ENCODE measurements around the gene ZNF106. TPM values are rescaled to one million over a fixed set of nuclear protein-coding genes. Genes with fewer than 3 reads are reported as not detected.

The ZNF106 gene
- total RNA-seq = 97.1 and 98.2 TPM in 2 replicates

DNA sequence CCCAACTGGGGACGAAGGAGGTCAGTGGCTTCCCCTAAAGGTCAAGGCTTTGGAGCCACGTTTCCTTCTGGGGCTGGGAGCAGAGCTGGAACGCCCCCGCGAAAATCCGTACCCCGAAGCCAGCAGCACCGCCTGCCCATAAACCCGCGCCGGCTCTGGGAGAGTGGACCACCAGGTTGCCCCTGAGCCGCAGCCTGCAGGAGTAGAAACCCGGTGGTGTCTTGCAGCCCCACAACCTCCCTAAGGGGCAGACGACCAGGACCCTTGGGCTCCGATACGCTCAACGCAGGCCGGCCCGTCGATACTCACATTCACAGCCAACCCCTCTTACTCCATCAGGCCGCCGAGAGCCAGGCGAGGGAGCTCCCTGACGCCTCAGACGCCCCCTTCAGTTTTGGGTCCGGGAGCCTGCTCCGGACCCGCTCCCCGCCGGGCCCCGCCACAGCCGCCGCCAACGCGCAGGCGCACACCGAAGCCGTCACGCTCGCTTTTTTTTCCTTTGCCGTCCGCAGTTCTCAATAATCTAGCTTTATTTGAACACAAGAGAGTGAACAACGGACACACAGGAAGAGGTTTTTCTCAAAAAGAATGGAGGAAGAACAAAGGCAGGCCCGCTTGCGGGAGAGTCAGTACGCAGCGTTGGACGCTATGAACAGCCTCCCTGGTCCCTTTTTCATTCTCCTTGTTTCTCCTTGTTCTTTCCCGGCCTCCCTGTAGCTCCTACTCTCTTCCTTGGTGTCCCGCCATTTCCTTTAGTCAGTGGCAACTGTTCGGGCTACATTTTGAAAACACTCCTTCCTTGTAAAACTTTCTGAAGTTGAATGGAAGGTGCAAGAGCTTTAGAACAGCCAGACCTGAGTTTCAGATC is at the start of gene ZNF106:
Gene ZNF106, minus strand, starts transcription at position 471 of the 868 bp plus-strand sequence. CDS start 18,852 bp downstream, outside the sequence.

DNA sequence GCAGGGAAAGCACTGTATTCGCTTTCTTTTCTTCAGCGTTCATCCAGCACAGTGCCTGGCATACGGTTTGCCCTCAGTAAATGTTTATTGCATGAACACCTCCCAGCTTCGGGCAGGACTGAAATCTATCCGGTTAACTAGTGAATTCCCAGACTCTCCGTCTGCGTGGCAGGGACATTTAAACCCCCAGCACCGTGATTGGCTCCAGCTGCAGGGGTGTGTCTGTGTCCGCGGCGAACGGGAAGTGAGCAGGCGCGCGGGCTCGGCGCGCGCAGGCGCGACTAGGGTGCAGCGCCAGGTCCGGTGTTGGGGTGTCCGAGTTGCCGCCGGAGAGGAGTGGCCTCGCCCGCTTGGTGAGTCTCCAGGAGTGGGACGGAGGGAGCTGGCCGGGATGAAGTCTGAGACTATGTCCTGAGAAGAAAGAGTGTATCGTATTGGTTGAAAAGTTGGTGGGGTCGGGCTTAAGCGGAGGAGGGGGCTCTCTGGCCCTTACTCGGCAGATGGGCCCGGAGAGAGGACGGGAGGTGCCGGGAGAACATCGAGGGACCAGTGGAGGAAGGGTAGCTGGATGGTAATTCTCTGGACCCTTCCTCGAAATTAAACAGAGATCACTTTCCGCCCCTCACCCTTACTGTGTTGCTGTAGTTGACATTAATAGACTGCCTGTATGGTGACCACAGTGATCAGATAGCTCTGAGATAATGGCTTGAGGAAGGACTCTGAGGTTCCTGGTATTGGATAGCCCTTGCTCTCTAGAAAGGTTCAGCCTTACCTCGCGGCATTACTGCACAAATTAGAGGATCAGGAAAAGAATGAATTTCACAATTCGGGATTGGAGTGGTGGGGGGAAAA is 4.6 kb upstream of the ZNF106 start, which contains the start of gene SNAP23:
Gene SNAP23, plus strand, starts transcription at position 274 of the 852 bp plus-strand sequence. CDS start 16,213 bp downstream, outside the sequence.

Small RNA genes within 50 kb of the gene (small RNA-seq; reads per million reads assigned to genes)
- gene RNU6-188P = not detected

Other genes starting within 250 kb of the ZNF106 start
- gene GANC, start 217.9 kb downstream of the ZNF106 start, total RNA-seq = 33.4 and 38.7 TPM in 2 replicates
- 59.5 and 70.4 TPM in 2 replicates for gene TMEM87A, start 217.7 kb downstream of the ZNF106 start, total RNA-seq
- gene CAPN3, start 131.6 kb downstream of the ZNF106 start, total RNA-seq = 1.2 and 1.9 TPM in 2 replicates
- 64.7 and 83.9 TPM in 2 replicates for gene SNAP23, start 4.5 kb upstream of the ZNF106 start, total RNA-seq
- gene LRRC57, start 57.7 kb upstream of the ZNF106 start, total RNA-seq = 14.1 and 17.8 TPM in 2 replicates
- gene HAUS2, start 57.7 kb upstream of the ZNF106 start, total RNA-seq = 25.8 and 28.2 TPM in 2 replicates
- 19.8 and 25.8 TPM in 2 replicates for gene STARD9, start 84.5 kb upstream of the ZNF106 start, total RNA-seq
- 5.5 and 8.0 TPM in 2 replicates for gene CDAN1, start 246.0 kb upstream of the ZNF106 start, total RNA-seq